H9 (cell line): ENCODE measurements around the gene DAPK1. TPM values are rescaled to one million over a fixed set of nuclear protein-coding genes. Genes with fewer than 3 reads are reported as not detected.
A peak's percentile ranks its signal among the peaks of the same experiment; 100 is the strongest.

ENCODE experiments used
- DNase-seq: peaks from one replicate; pipeline ENCODE4 v3.0.0-alpha.2; 2017
- H2AFZ ChIP-seq: one replicate; pipeline ENCODE4 v1.6.1; 2013; ENCODE audit warnings: mild to moderate bottlenecking, low read length, control low read depth, moderate library complexity
- H2AK5ac ChIP-seq: 2 replicates; pipeline ENCODE4 v1.6.1; 2013; ENCODE audit warnings: low read length, control low read depth, mixed read lengths; ENCODE audit not compliant: insufficient read length
- H2BK120ac ChIP-seq: one replicate; pipeline ENCODE4 v1.6.1; 2013; ENCODE audit warnings: low read depth, mild to moderate bottlenecking, low read length, control low read depth, inconsistent platforms; ENCODE audit not compliant: poor library complexity, severe bottlenecking
- H2BK12ac ChIP-seq: 2 replicates; pipeline ENCODE4 v1.6.1; 2013; ENCODE audit warnings: low read length, control low read depth, mixed read lengths, low read depth; ENCODE audit not compliant: insufficient read length
- H2BK15ac ChIP-seq: 2 replicates; pipeline ENCODE4 v1.6.1; 2013; ENCODE audit warnings: low read depth, low read length, control low read depth
- H2BK20ac ChIP-seq: one replicate; pipeline ENCODE4 v1.6.1; 2013; ENCODE audit warnings: low read depth, mild to moderate bottlenecking, low read length, control low read depth, inconsistent platforms; ENCODE audit not compliant: poor library complexity, severe bottlenecking
- H2BK5ac ChIP-seq: 2 replicates; pipeline ENCODE4 v1.6.1; 2013; ENCODE audit warnings: low read length, control low read depth, mixed read lengths; ENCODE audit not compliant: insufficient read length
- H3K14ac ChIP-seq: 2 replicates; pipeline ENCODE4 v1.6.1; 2013; ENCODE audit warnings: low read length, control low read depth; ENCODE audit not compliant: insufficient read depth
- H3K18ac ChIP-seq: 2 replicates; pipeline ENCODE4 v1.6.1; 2013; ENCODE audit warnings: low read depth, mild to moderate bottlenecking, mixed read lengths, low read length, control low read depth; ENCODE audit not compliant: insufficient read length
- H3K23ac ChIP-seq: 2 replicates; pipeline ENCODE4 v1.6.1; 2013; ENCODE audit warnings: low read length, control low read depth, mixed read lengths, low read depth; ENCODE audit not compliant: insufficient read length
- H3K23me2 ChIP-seq: 2 replicates; pipeline ENCODE4 v1.6.1; 2013; ENCODE audit warnings: low read depth, mild to moderate bottlenecking, mixed read lengths, low read length, control low read depth; ENCODE audit not compliant: insufficient read length, poor library complexity, severe bottlenecking
- H3K27ac ChIP-seq: 2 replicates; pipeline ENCODE4 v1.5.1; 2013; ENCODE audit warnings: low read length, control low read depth, mixed read lengths, low read depth; ENCODE audit not compliant: insufficient read length
- H3K27me3 ChIP-seq: 2 replicates; pipeline ENCODE4 v1.6.1; 2013; ENCODE audit warnings: low read length, control low read depth, inconsistent platforms; ENCODE audit not compliant: insufficient read depth
- H3K4ac ChIP-seq: 2 replicates; pipeline ENCODE4 v1.6.1; 2013; ENCODE audit warnings: low read depth, mild to moderate bottlenecking, control low read depth, inconsistent platforms, low read length, moderate library complexity
- H3K4me1 ChIP-seq: 2 replicates; pipeline ENCODE4 v1.6.1; 2013; ENCODE audit warnings: low read length, control low read depth, inconsistent platforms; ENCODE audit not compliant: insufficient read depth
- H3K4me2 ChIP-seq: 2 replicates; pipeline ENCODE4 v1.6.1; 2013; ENCODE audit warnings: low read length, control low read depth, mixed read lengths; ENCODE audit not compliant: insufficient read length, insufficient read depth
- H3K56ac ChIP-seq: 2 replicates; pipeline ENCODE4 v1.6.1; 2013; ENCODE audit warnings: low read depth, mild to moderate bottlenecking, mixed read lengths, low read length, control low read depth; ENCODE audit not compliant: insufficient read length
- H3K79me1 ChIP-seq: 2 replicates; pipeline ENCODE4 v1.6.1; 2013; ENCODE audit warnings: low read depth, mild to moderate bottlenecking, moderate library complexity, low read length, control low read depth, inconsistent platforms; ENCODE audit not compliant: insufficient read depth, poor library complexity, severe bottlenecking
- H3K79me2 ChIP-seq: 2 replicates; pipeline ENCODE4 v1.6.1; 2013; ENCODE audit warnings: low read length, control low read depth, inconsistent platforms; ENCODE audit not compliant: insufficient read depth
- H3K9ac ChIP-seq: 2 replicates; pipeline ENCODE4 v1.6.1; 2013; ENCODE audit warnings: low read length, control low read depth, mixed read lengths; ENCODE audit not compliant: insufficient read length; ENCODE audit errors: extremely low read depth
- H3K9me3 ChIP-seq: one replicate; pipeline ENCODE4 v1.6.1; 2013; ENCODE audit warnings: low read depth, low read length, inconsistent platforms; ENCODE audit not compliant: control insufficient read depth
- H3T11ph ChIP-seq: one replicate; pipeline ENCODE4 v1.6.1; 2013; ENCODE audit warnings: mild to moderate bottlenecking, low read length, control low read depth, inconsistent platforms
- H4K20me1 ChIP-seq: one replicate; pipeline ENCODE4 v1.6.1; 2013; ENCODE audit not compliant: control insufficient read depth, insufficient read length, insufficient read depth
- H4K5ac ChIP-seq: 2 replicates; pipeline ENCODE4 v1.6.1; 2013; ENCODE audit warnings: low read depth, mild to moderate bottlenecking, mixed read lengths, low read length, control low read depth; ENCODE audit not compliant: insufficient read length
- H4K8ac ChIP-seq: replicated peaks from 2 replicates; pipeline ENCODE4 v1.6.1; 2013; ENCODE audit warnings: low read length, control low read depth, mixed read lengths, low read depth; ENCODE audit not compliant: insufficient read length
- H4K91ac ChIP-seq: 2 replicates; pipeline ENCODE4 v1.6.1; 2013; ENCODE audit warnings: low read depth, mild to moderate bottlenecking, moderate library complexity, mixed read lengths, low read length, control low read depth; ENCODE audit not compliant: insufficient read length
- H3K27ac Mint-ChIP-seq, 3 experiments: 2 replicates in 2 of 3; 3 replicates in 1 of 3; pipeline ENCODE4 v1.8.0; 2020 to 2021; ENCODE audit warnings: mixed read lengths in 3 of 3, mild to moderate bottlenecking in 1 of 3, moderate library complexity in 1 of 3
- H3K27me3 Mint-ChIP-seq: 2 replicates; pipeline ENCODE4 v1.8.0; 2021; ENCODE audit warnings: low read depth, mild to moderate bottlenecking, moderate library complexity, mixed read lengths
- H3K36me3 Mint-ChIP-seq, 3 experiments: 2 replicates in 2 of 3; 3 replicates in 1 of 3; pipeline ENCODE4 v1.8.0; 2020 to 2021; ENCODE audit warnings: low read depth in 3 of 3, mixed read lengths in 3 of 3; ENCODE audit not compliant: insufficient read depth in 1 of 3
- H3K4me1 Mint-ChIP-seq, 2 experiments: 2 replicates each; pipeline ENCODE4 v1.8.0; 2020; ENCODE audit warnings: mixed read lengths in 2 of 2
- H3K4me3 Mint-ChIP-seq, 2 experiments: 2 replicates in 1 of 2; 3 replicates in 1 of 2; pipeline ENCODE4 v1.8.0; 2020 to 2021; ENCODE audit warnings: mild to moderate bottlenecking in 2 of 2, mixed read lengths in 2 of 2, moderate library complexity in 1 of 2
- H3K9me3 Mint-ChIP-seq, 2 experiments: 2 replicates in 1 of 2; 3 replicates in 1 of 2; pipeline ENCODE4 v1.8.0; 2020; ENCODE audit warnings: mild to moderate bottlenecking in 2 of 2, mixed read lengths in 2 of 2, moderate library complexity in 1 of 2
- CTCF ChIP-seq: fragments of 200-600 bp; sonication (generic); conservative IDR thresholded peaks from 3 replicates; pipeline ENCODE4 v1.8.0; 2021; ENCODE audit warnings: antibody characterized with exemption, mild to moderate bottlenecking
- WGBS: extraction: QIAGEN DNeasy Blood & Tissue Kit; methylation state at CpG from one replicate; pipeline ENCODE4 v1.1.7; 2013; ENCODE audit warnings: missing lambda C conversion rate, low lambda C conversion rate, mixed read lengths; ENCODE audit not compliant: insufficient read length; ENCODE audit errors: extremely low coverage; 5-methylcytosine and 5-hydroxymethylcytosine counted together
- total RNA-seq: library from RNA; stranded (reverse); gene quantifications from 2 replicates; pipeline ENCODE4 v1.2.1, GENCODE V29; 2021

Gene DAPK1
- total RNA-seq, 1 experiment from 2014 or later, result 79.4 TPM

GRCh38 chr9:87713278-87713987, 215.8 kb downstream of the DAPK1 start:
- peak overlapping the region in 1 of 3 experiments; percentile 37; a peak in 1 of 7 replicates for H3K27ac Mint-ChIP-seq

More at GRCh38 chr9:87713278-87713987, 215.8 kb downstream of the DAPK1 start:
- Histone ChIP-seq H3K23me2 (no peaks in the 10 kb centered on the region), H3K9me3 (no peaks in the 10 kb centered on the region), H3K27ac (no peak overlapping the region), H3K27me3 (no peaks in the 10 kb centered on the region), H3K23ac (no peak overlapping the region), H4K8ac (peak overlapping the region; percentile 86), H3K18ac (peak overlapping the region; percentile 46), H2BK5ac (no peak overlapping the region), H2AFZ (no peak overlapping the region), H2BK120ac (no peak overlapping the region), H2BK15ac (no peak overlapping the region), H3K9ac (no peak overlapping the region), H4K20me1 (no peaks in the 10 kb centered on the region), H3K56ac (no peak overlapping the region), H4K5ac (peak overlapping the region; percentile 33), H4K91ac (no peak overlapping the region), H3K79me2 (no peaks in the 10 kb centered on the region), H3K4me2 (no peak overlapping the region), H2AK5ac (no peak overlapping the region), H2BK12ac (no peak overlapping the region), H3K14ac (no peak overlapping the region), H2BK20ac (no peak overlapping the region), H3K4me1 (no peaks in the 10 kb centered on the region), H3K79me1 (no peaks in the 10 kb centered on the region), H3K4ac (no peak overlapping the region), H3T11ph (no peak overlapping the region)
- Mint-ChIP-seq H3K9me3 (no peaks in the 10 kb centered on the region), H3K36me3 (peaks cover 3 to 8% (median 4%) of the 10 kb centered on the region in 3 experiments; a peak in 4 of 7 replicates), H3K4me3 (no peak overlapping the region), H3K4me1 (0 out of 4 replicates have a peak, but pooled peaks cover 0 to 2% of the 10 kb centered on the region in 2 experiments), H3K27me3 (no peaks in the 10 kb centered on the region)
- WGBS, result 100% methylated on average over 1 of the region's 11 CpGs
- TF ChIP-seq CTCF, result no peak
- no peak for DNase-seq
